ENCODE results near the gene ST8SIA1. TPM values are rescaled to one million over a fixed set of nuclear protein-coding genes. Genes with fewer than 3 reads are reported as not detected.

The ST8SIA1 gene
- total RNA-seq, 1 donor from 2014 or later = not detected

DNA sequence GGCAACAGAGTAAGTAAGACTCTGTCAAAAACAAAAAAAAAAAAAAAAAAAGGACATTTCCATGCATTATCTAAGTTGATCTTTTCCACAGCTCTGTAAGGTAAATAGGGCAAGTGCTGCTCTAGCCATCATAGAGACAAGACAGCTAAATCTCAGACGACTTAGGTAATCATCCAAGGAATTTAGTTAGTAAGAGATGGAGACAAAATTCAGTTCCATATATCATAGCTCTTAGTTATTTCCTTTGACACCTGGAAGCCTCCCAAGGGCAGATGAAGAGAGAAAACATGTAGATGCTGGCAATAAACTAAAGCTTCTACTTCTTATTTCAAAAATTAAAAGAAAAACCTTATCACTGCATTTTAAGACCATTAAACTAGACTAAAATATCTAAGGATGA lies 48.7 kb downstream of the ST8SIA1 start:
- DNase-seq (ENCODE audit: low spot score) = no peak
- no peak for ATAC-seq

- ATAC-seq = no peak
- no peak for DNase-seq (ENCODE audit: low spot score)
Measured at GRCh38 chr12:22284871-22285270, 49.6 kb downstream of the ST8SIA1 start.

DNA sequence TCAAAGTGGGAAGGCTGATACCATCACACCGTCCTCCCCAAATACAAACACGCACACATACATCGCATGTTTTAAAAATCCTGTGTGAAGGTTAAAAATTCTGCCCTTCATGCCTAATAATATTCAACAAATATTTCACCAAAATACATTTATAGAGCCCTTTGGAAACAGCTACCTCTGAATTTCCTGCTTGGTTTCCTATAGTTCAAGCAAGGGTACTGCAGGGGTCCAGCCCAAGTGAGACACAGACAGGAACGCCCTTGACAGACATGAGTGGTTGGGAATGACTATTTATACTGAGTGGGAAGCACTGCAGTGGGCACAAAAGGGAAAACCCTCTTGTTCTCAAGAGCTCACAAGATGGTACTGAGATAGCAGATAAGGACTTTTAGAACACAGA lies 51.0 kb downstream of the ST8SIA1 start:
- ATAC-seq = no peak
- no peak for DNase-seq (ENCODE audit: low spot score)

DNA sequence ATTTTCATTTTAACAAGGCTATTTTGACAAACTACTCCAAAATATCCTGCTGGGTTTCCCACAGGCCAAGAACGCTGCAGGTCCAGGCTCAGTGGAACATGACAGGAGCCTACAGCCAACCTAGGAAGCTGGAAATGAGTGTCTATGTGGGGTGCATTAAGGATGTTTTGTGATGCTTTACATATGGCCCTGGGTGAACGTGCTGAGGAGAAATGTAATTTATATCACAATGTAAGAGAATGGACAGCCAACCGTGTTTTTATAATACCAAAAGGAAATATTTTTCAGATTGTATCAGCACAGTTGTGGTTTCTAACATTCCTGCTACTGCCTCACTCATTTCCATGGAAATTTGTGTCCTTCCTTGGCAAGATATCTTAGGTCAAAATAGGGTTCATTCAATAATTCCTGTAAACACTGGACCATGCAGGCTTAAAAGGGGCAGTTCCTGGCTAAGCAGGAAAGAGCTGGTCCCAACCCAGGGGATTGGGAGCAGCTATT lies 51.5 kb downstream of the ST8SIA1 start:
- ATAC-seq (no peak), DNase-seq (ENCODE audit: low spot score) (no peak)

GRCh38 chr12:22282283-22282682 lies 52.2 kb downstream of the ST8SIA1 start:
- DNase-seq (ENCODE audit: low spot score) (no peak), ATAC-seq (no peak)

GRCh38 chr12:22276867-22277266 lies 57.6 kb downstream of the ST8SIA1 start:
- DNase-seq (ENCODE audit: low spot score) (no peak), ATAC-seq (no peak)

- no peak for DNase-seq (ENCODE audit: low spot score)
- ATAC-seq = no peak
Measured at GRCh38 chr12:22276313-22276712, 58.2 kb downstream of the ST8SIA1 start.

DNA sequence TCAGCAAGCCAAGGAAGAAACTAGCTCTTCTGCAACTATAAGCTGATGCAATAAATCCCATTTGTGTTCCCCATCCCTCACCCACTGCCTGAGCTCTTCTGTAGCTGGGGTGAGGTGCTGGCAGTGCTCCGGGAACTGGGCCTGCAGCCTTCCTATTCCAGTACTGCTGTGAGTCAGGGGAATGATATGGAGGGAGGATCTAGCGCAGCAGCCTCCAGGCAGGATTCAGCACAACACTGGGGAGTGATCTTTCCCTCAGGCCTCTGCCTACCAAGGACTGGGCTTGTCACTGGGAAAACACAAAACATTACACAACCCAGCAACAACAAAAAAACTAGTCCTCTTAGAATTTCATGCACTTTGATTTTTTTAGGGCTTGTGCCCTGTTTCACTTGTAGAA lies 58.7 kb downstream of the ST8SIA1 start:
- no peak for DNase-seq (ENCODE audit: low spot score)
- no peak for ATAC-seq

GRCh38 chr12:22272335-22273151 lies 62.0 kb downstream of the ST8SIA1 start:
- DNase-seq (ENCODE audit: low spot score) (no peak), ATAC-seq (no peak)

DNA sequence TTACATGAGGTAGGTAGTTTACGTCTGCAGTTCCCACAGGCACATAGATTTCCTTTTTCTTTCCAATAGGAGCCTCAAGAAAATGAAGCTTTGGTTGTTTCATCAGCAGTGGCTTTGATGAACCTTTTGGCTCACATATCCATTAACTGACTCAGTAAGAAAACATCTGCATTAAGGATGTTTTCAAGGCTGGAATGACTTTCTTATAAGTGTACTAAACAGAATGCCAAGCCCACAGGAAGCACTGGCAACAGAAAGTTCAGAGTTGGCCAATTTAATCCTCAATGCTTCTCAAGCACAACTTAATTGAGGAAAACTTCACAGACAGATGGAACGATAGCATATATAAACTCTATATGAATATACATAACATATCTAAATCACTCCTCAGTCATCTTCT lies 63.5 kb downstream of the ST8SIA1 start:
- ATAC-seq = no peak
- no peak for DNase-seq (ENCODE audit: low spot score)

GRCh38 chr12:22268973-22269372 lies 65.5 kb downstream of the ST8SIA1 start:
- no peak for ATAC-seq
- no peak for DNase-seq (ENCODE audit: low spot score)

DNA sequence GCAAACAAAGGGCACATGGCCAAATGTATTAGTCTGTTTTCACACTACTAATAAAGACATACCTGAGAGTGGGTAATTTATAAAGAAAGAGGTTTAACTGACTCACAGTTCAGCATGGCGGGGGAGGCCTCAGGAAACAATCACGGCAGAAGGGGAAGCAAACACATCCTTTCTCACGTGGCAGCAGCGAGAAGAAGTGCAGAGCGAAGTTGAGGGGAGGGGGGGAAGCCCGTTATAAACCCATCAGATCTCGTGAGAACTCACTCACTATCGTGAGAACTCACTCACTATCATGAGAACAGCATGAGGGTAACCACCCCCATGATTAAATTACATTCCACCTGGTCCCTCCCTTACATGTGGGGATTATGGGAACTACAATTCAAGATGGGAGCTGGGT lies 66.1 kb downstream of the ST8SIA1 start:
- ATAC-seq (no peak), DNase-seq (ENCODE audit: low spot score) (no peak)

DNA sequence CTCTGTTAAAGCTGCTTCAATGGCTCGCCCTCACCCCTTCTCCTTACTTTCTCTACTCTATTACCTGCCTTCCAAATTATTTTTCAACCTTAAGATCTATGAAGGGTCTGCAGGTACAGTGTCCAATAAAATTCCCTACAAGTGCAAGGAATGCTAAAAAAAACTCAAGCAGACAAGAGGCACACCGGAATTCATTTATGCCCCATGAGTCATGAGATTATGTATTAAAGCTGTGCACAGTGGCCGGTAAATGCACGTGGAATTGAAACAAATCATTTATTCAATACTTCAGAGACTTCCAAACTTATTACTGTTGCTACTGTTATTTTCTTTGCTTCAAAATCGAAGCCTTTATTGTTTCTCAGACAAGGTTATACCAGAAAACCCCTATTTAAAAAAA lies 68.4 kb downstream of the ST8SIA1 start:
- DNase-seq (ENCODE audit: low spot score) (no peak), ATAC-seq (no peak)

DNA sequence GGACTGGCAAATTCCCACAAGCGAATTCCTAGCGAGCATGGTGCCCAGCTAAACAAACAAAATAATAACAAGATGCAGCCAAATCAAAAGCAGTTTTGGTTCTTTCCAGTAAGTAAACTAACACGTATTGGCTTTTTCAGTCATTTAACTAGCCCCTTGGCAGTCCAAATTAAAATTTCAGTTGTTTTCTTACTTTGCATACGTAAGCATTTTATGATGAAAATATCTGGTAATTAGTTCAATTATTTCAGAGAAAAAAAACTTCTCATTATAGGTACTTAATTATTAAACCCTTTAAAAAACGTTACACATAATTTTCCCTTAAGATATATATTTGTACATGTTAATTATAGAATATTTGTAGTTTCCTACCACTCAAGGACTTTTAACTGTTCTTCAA lies 70.1 kb downstream of the ST8SIA1 start:
- DNase-seq (ENCODE audit: low spot score) (no peak), ATAC-seq (no peak)

DNA sequence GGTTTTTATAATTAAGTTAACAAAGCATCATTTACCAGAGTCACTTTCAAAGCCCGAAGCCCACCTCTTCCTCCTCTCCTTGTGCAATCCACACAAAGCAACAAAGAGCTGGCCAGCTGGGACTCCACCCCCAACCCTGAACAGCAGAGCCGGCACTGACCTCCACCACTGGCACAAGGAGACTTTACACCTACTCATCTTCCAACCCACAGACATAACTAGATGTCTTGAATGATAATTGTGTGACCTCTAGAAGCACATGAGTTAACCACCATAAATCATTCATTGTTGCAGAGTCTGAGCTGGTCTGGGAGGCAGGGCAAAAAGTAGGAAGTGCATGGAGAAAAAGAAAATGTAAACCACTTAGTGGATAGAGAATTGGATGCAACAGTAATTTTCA lies 72.2 kb downstream of the ST8SIA1 start:
- DNase-seq (ENCODE audit: low spot score) = no peak
- ATAC-seq = no peak

- ATAC-seq (no peak), DNase-seq (ENCODE audit: low spot score) (no peak)
Measured at GRCh38 chr12:22257100-22257499, 77.4 kb downstream of the ST8SIA1 start.

GRCh38 chr12:22256605-22257004 lies 77.9 kb downstream of the ST8SIA1 start:
- DNase-seq (ENCODE audit: low spot score) (no peak), ATAC-seq (no peak)

GRCh38 chr12:22256041-22256441 lies 78.5 kb downstream of the ST8SIA1 start:
- DNase-seq (ENCODE audit: low spot score) (no peak), ATAC-seq (no peak)

DNA sequence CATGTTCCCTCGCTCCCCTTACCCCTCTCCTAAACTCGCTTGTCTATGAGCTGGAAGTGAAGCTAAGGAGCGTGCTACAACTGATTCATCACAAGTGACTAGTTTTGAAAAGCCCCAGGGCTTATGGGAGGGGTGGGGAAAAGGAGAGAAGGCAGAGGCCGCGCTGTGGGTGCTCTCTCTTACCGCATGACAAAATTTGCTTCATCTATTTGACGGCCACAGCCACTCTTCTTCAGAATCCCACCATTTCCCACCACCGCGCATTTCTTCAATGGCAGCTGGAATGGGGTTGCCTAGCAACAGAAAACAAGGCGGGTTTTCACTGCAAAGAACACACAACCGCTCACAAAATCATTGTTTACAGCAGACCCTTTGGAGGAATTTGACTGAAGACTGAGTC lies 79.4 kb downstream of the ST8SIA1 start:
- DNase-seq (ENCODE audit: low spot score) = no peak
- no peak for ATAC-seq

DNA sequence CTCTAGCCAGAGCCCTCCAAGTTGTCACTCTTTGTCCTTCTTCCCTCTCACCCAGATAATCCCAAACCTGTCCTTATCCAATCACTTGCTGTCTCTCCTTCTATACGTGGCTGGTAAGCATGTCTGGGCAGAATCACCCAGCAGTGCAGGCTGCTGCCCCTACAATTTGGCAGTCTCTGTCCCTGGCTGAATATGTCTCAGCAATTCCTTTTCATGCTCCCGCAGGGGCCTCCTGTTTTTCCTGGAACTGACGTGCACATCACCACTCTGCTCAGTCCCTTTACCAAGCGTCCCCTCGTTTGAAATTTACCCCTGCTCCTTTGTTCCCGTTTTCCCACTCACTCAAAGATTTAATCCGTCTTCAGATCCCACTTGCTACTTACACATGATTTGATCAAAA lies 80.0 kb downstream of the ST8SIA1 start:
- DNase-seq (ENCODE audit: low spot score) (no peak), ATAC-seq (no peak)

- DNase-seq (ENCODE audit: low spot score) = no peak
- no peak for ATAC-seq
Measured at GRCh38 chr12:22252057-22252456, 82.5 kb downstream of the ST8SIA1 start.

GRCh38 chr12:22250762-22251161 lies 83.7 kb downstream of the ST8SIA1 start:
- ATAC-seq (no peak), DNase-seq (ENCODE audit: low spot score) (no peak)

- ATAC-seq (no peak), DNase-seq (ENCODE audit: low spot score) (no peak)
Measured at GRCh38 chr12:22248571-22249115, 85.9 kb downstream of the ST8SIA1 start.
